GM19099 (cell line): ENCODE data around the gene GLI1.

Experiments used
- POLR2A ChIP-seq: IDR thresholded peaks from 3 replicates; pipeline ENCODE4 v1.6.1; 2011; ENCODE audit warnings: low read depth; ENCODE audit not compliant: insufficient read length; ENCODE audit errors: extremely low read depth

GLI1 gene

GRCh38 chr12:57454566-57455373 is 4.8 kb upstream of the GLI1 start, which contains the start of gene INHBE:
TSS of gene INHBE (plus strand) at chr12:57455307. CDS start at chr12:57455537, 230 bp downstream.
- peak; percentile 22 for TF ChIP-seq POLR2A

- peak; percentile 3 for TF ChIP-seq POLR2A
Measured at GRCh38 chr12:57455374-57456144, 4.0 kb upstream of the GLI1 start.

- TF ChIP-seq POLR2A = no peak
Measured at GRCh38 chr12:57456145-57456700, 3.4 kb upstream of the GLI1 start.

GRCh38 chr12:57456737-57457490 is 2.7 kb upstream of the GLI1 start:
- no peak for TF ChIP-seq POLR2A

GRCh38 chr12:57458665-57459054 is 925 bp upstream of the GLI1 start:
- no peak for TF ChIP-seq POLR2A

- peak; percentile 73 for TF ChIP-seq POLR2A
Measured at GRCh38 chr12:57459055-57459749, 383 bp upstream of the GLI1 start.

- no peak for TF ChIP-seq POLR2A
Measured at GRCh38 chr12:57460468-57460784, 841 bp downstream of the GLI1 start.

- TF ChIP-seq POLR2A = no peak
Measured at GRCh38 chr12:57460841-57461275, 1.3 kb downstream of the GLI1 start.

- no peak for TF ChIP-seq POLR2A
Measured at GRCh38 chr12:57461276-57461916, 1.8 kb downstream of the GLI1 start.

- no peak for TF ChIP-seq POLR2A
Measured at GRCh38 chr12:57461917-57462250, 2.3 kb downstream of the GLI1 start.

GRCh38 chr12:57462251-57462911 is 2.8 kb downstream of the GLI1 start:
- peak; percentile 23 for TF ChIP-seq POLR2A

GRCh38 chr12:57462912-57463253 is 3.3 kb downstream of the GLI1 start:
- TF ChIP-seq POLR2A = no peak

- no peak for TF ChIP-seq POLR2A
Measured at GRCh38 chr12:57464569-57464968, 5.0 kb downstream of the GLI1 start.

- no peak for TF ChIP-seq POLR2A
Measured at GRCh38 chr12:57465030-57465746, 5.6 kb downstream of the GLI1 start.
